OCI-LY1 (cell line): ENCODE results near the gene ADARB2.

Experiments
- H2AFZ ChIP-seq: fragments of 200-600 bp; sonication (generic), shearing (Covaris generic); 2 replicates; pipeline ENCODE4 v1.6.0; 2014; ENCODE audit warnings: antibody characterized with exemption, mild to moderate bottlenecking, low read length
- H3F3A ChIP-seq: fragments of 200-600 bp; sonication (generic), shearing (Covaris generic); 2 replicates; pipeline ENCODE4 v1.6.0; 2014; ENCODE audit warnings: mild to moderate bottlenecking, antibody characterized with exemption, low read length, moderate library complexity; ENCODE audit not compliant: insufficient read depth
- H3K27ac ChIP-seq: fragments of 200-600 bp; sonication (generic); 2 replicates; pipeline ENCODE4 v1.5.1; 2014; ENCODE audit warnings: low read length, mixed run types, mild to moderate bottlenecking, low read depth; ENCODE audit not compliant: poor library complexity, severe bottlenecking
- H3K27me3 ChIP-seq: fragments of 200-600 bp; sonication (generic); 2 replicates; pipeline ENCODE4 v1.6.0; 2014; ENCODE audit warnings: antibody characterized with exemption, mild to moderate bottlenecking, low read length, moderate library complexity; ENCODE audit not compliant: insufficient read depth
- H3K36me3 ChIP-seq: fragments of 200-600 bp; sonication (generic); 2 replicates; pipeline ENCODE4 v1.6.1; 2014; ENCODE audit warnings: mild to moderate bottlenecking, antibody characterized with exemption, low read length, moderate library complexity, mixed read lengths; ENCODE audit not compliant: insufficient read depth
- H3K4me1 ChIP-seq: fragments of 200-600 bp; sonication (generic); 2 replicates; pipeline ENCODE4 v1.5.1; 2014; ENCODE audit warnings: mild to moderate bottlenecking, low read length, moderate library complexity; ENCODE audit not compliant: insufficient read depth, severe bottlenecking
- H3K4me2 ChIP-seq: fragments of 200-600 bp; sonication (generic), shearing (Covaris generic); 2 replicates; pipeline ENCODE4 v1.6.1; 2014; ENCODE audit warnings: low read length
- H3K4me3 ChIP-seq: fragments of 200-600 bp; sonication (generic); 2 replicates; pipeline ENCODE4 v1.5.1; 2014; ENCODE audit warnings: low read length, low read depth, mild to moderate bottlenecking, mixed read lengths; ENCODE audit not compliant: poor library complexity, severe bottlenecking
- H3K79me2 ChIP-seq: fragments of 200-600 bp; shearing (Covaris generic); 2 replicates; pipeline ENCODE4 v1.6.1; 2016; ENCODE audit warnings: mixed run types, low read length, mixed read lengths; ENCODE audit not compliant: insufficient read depth
- H3K9ac ChIP-seq: fragments of 200-600 bp; sonication (generic), shearing (Covaris generic); 2 replicates; pipeline ENCODE4 v1.6.1; 2014; ENCODE audit warnings: mild to moderate bottlenecking, low read length, mixed read lengths
- H3K9me2 ChIP-seq: fragments of 200-600 bp; sonication (generic), shearing (Covaris generic); 2 replicates; pipeline ENCODE4 v1.6.1; 2014; ENCODE audit warnings: low read depth, mild to moderate bottlenecking, low read length, mixed read lengths
- H3K9me3 ChIP-seq: fragments of 200-600 bp; shearing (Covaris generic); 2 replicates; pipeline ENCODE4 v1.6.1; 2014; ENCODE audit warnings: low read length, mixed read lengths
- H4K20me1 ChIP-seq: fragments of 200-600 bp; sonication (generic), shearing (Covaris generic); 2 replicates; pipeline ENCODE4 v1.6.0; 2016; ENCODE audit warnings: mild to moderate bottlenecking, low read length; ENCODE audit not compliant: insufficient read depth
- CTCF ChIP-seq: fragments of 200-600 bp; sonication (generic), shearing (Covaris generic); IDR thresholded peaks from 2 replicates; pipeline ENCODE4 v1.5.1; 2017; ENCODE audit warnings: mild to moderate bottlenecking, antibody characterized with exemption, low read length, moderate library complexity, mixed read lengths
- EZH2 ChIP-seq: fragments of 200-600 bp; sonication (generic), shearing (Covaris generic); IDR thresholded peaks from 2 replicates; pipeline ENCODE4 v1.8.0; 2017; ENCODE audit warnings: borderline replicate concordance, mixed run types, mild to moderate bottlenecking, antibody characterized with exemption, low read length, moderate library complexity, mixed read lengths

The ADARB2 gene

GRCh38 chr10:1136268-1136667, 601.1 kb downstream of the ADARB2 start:
- Histone ChIP-seq H3K9ac (no peak overlapping the region), H3K4me3 (no peak overlapping the region), H3K79me2 (no peaks in the 10 kb centered on the region), H3K36me3 (peaks cover 7% of the 10 kb centered on the region), H3K27me3 (peaks cover 7% of the 10 kb centered on the region; the same call in 1 of the 2 replicates), H3F3A (no peaks in the 10 kb centered on the region), H3K9me2 (no peaks in the 10 kb centered on the region), H3K4me1 (no peaks in the 10 kb centered on the region), H3K27ac (no peak overlapping the region), H2AFZ (no peak overlapping the region), H4K20me1 (no peaks in the 10 kb centered on the region), H3K9me3 (peaks cover 12% of the 10 kb centered on the region; the same call in 1 of the 2 replicates), H3K4me2 (no peak overlapping the region)
- TF ChIP-seq CTCF (no peak), EZH2 (no peak)

GRCh38 chr10:1134156-1134555, 603.2 kb downstream of the ADARB2 start:
- Histone ChIP-seq H3K4me3 (no peak overlapping the region), H3K27ac (no peak overlapping the region), H4K20me1 (no peaks in the 10 kb centered on the region), H3K27me3 (peaks cover 7% of the 10 kb centered on the region; the same call in 1 of the 2 replicates), H3K9me2 (no peaks in the 10 kb centered on the region), H3K9me3 (peaks cover 10% of the 10 kb centered on the region; the same call in 1 of the 2 replicates), H3K79me2 (no peaks in the 10 kb centered on the region), H3K36me3 (peaks cover 28% of the 10 kb centered on the region), H3K9ac (no peak overlapping the region), H3K4me2 (no peak overlapping the region), H2AFZ (no peak overlapping the region), H3F3A (no peaks in the 10 kb centered on the region), H3K4me1 (no peaks in the 10 kb centered on the region)
- TF ChIP-seq CTCF (no peak), EZH2 (no peak)

GRCh38 chr10:1133495-1134045, 603.8 kb downstream of the ADARB2 start:
- no peak for TF ChIP-seq EZH2
- no peak for TF ChIP-seq CTCF
- H4K20me1 ChIP-seq = no peaks in the 10 kb centered on the region
- no peaks in the 10 kb centered on the region for H3F3A ChIP-seq
- no peak overlapping the region for H3K4me3 ChIP-seq
- H3K27me3 ChIP-seq = peaks cover 4% of the 10 kb centered on the region; the same call in 1 of the 2 replicates
- no peak overlapping the region for H2AFZ ChIP-seq
- H3K79me2 ChIP-seq = no peaks in the 10 kb centered on the region
- no peak overlapping the region for H3K4me2 ChIP-seq
- H3K9ac ChIP-seq = no peak overlapping the region
- H3K4me1 ChIP-seq = no peaks in the 10 kb centered on the region
- peaks cover 4% of the 10 kb centered on the region; the same call in 1 of the 2 replicates for H3K9me3 ChIP-seq
- H3K36me3 ChIP-seq = peaks cover 34% of the 10 kb centered on the region
- no peaks in the 10 kb centered on the region for H3K9me2 ChIP-seq
- H3K27ac ChIP-seq = no peak overlapping the region
